ENCODE measurements around the gene RFC5.

RFC5 gene

GRCh38 chr12:118044577-118044976 is 28.1 kb downstream of the RFC5 start:
- no peaks in the 10 kb centered on the region for H3K9me3 ChIP-seq (ENCODE audit: control insufficient read depth in 1 of 2, low read length in 2 of 2)
- H3K27me3 ChIP-seq (ENCODE audit: control insufficient read depth in 1 of 2, insufficient read depth in 2 of 2, low read length in 2 of 2): no peaks in the 10 kb centered on the region
- no peak overlapping the region for H3K4me3 ChIP-seq (ENCODE audit: low read depth in 1 of 2, low read length in 2 of 2)
- no peak overlapping the region for H3K9ac ChIP-seq (ENCODE audit: low read depth in 1 of 2, low read length in 2 of 2)
- H3K36me3 ChIP-seq (ENCODE audit: control insufficient read depth in 1 of 2, insufficient read depth in 2 of 2, low read length in 2 of 2): peaks cover 26 to 62% of the 10 kb centered on the region in 2 donors
- no peaks in the 10 kb centered on the region for H3K4me1 ChIP-seq (ENCODE audit: control insufficient read depth in 1 of 2, insufficient read depth in 2 of 2, low read length in 2 of 2)
- H3K27ac ChIP-seq (ENCODE audit: low read depth, low read length): no peak overlapping the region

- H3K36me3 ChIP-seq (ENCODE audit: control insufficient read depth in 1 of 2, insufficient read depth in 2 of 2, low read length in 2 of 2): peaks cover 27 to 55% of the 10 kb centered on the region in 2 donors
- no peak overlapping the region for H3K9ac ChIP-seq (ENCODE audit: low read depth in 1 of 2, low read length in 2 of 2)
- H3K4me1 ChIP-seq (ENCODE audit: control insufficient read depth in 1 of 2, insufficient read depth in 2 of 2, low read length in 2 of 2): peaks cover 0 to under 1% of the 10 kb centered on the region in 2 donors
- H3K4me3 ChIP-seq (ENCODE audit: low read depth in 1 of 2, low read length in 2 of 2): no peak overlapping the region
- no peak overlapping the region for H3K27ac ChIP-seq (ENCODE audit: low read depth, low read length)
- no peaks in the 10 kb centered on the region for H3K9me3 ChIP-seq (ENCODE audit: control insufficient read depth in 1 of 2, low read length in 2 of 2)
- no peaks in the 10 kb centered on the region for H3K27me3 ChIP-seq (ENCODE audit: control insufficient read depth in 1 of 2, insufficient read depth in 2 of 2, low read length in 2 of 2)
Observed at GRCh38 chr12:118046430-118046829, 29.9 kb downstream of the RFC5 start.

GRCh38 chr12:118050972-118051910 is 34.7 kb downstream of the RFC5 start:
- Histone ChIP-seq H3K9ac (ENCODE audit: low read depth in 1 of 2, low read length in 2 of 2) (no peak overlapping the region), H3K27me3 (ENCODE audit: control insufficient read depth in 1 of 2, insufficient read depth in 2 of 2, low read length in 2 of 2) (no peaks in the 10 kb centered on the region), H3K4me3 (ENCODE audit: low read depth in 1 of 2, low read length in 2 of 2) (no peak overlapping the region), H3K4me1 (ENCODE audit: control insufficient read depth in 1 of 2, insufficient read depth in 2 of 2, low read length in 2 of 2) (peaks cover 26 to 30% of the 10 kb centered on the region in 2 donors), H3K36me3 (ENCODE audit: control insufficient read depth in 1 of 2, insufficient read depth in 2 of 2, low read length in 2 of 2) (peaks cover 6 to 23% of the 10 kb centered on the region in 2 donors), H3K27ac (ENCODE audit: low read depth, low read length) (no peak overlapping the region), H3K9me3 (ENCODE audit: control insufficient read depth in 1 of 2, low read length in 2 of 2) (no peaks in the 10 kb centered on the region)

GRCh38 chr12:118052324-118053070 is 36.0 kb downstream of the RFC5 start:
- Histone ChIP-seq H3K9me3 (ENCODE audit: control insufficient read depth in 1 of 2, low read length in 2 of 2) (no peaks in the 10 kb centered on the region), H3K4me1 (ENCODE audit: control insufficient read depth in 1 of 2, insufficient read depth in 2 of 2, low read length in 2 of 2) (peaks cover 32% of the 10 kb centered on the region in 2 donors), H3K36me3 (ENCODE audit: control insufficient read depth in 1 of 2, insufficient read depth in 2 of 2, low read length in 2 of 2) (peaks cover 6 to 23% of the 10 kb centered on the region in 2 donors), H3K9ac (ENCODE audit: low read depth in 1 of 2, low read length in 2 of 2) (peak overlapping the region in 1 of 2 donors; percentile 39), H3K4me3 (ENCODE audit: low read depth in 1 of 2, low read length in 2 of 2) (peak overlapping the region in 1 of 2 donors; percentile 40), H3K27ac (ENCODE audit: low read depth, low read length) (peak overlapping the region; percentile 75), H3K27me3 (ENCODE audit: control insufficient read depth in 1 of 2, insufficient read depth in 2 of 2, low read length in 2 of 2) (no peaks in the 10 kb centered on the region)

GRCh38 chr12:118053071-118053985 is 36.8 kb downstream of the RFC5 start:
- peak overlapping the region in 1 of 2 donors; percentile 39 for H3K9ac ChIP-seq (ENCODE audit: low read depth in 1 of 2, low read length in 2 of 2)
- H3K9me3 ChIP-seq (ENCODE audit: control insufficient read depth in 1 of 2, low read length in 2 of 2): no peaks in the 10 kb centered on the region
- peaks cover 6 to 17% of the 10 kb centered on the region in 2 donors for H3K36me3 ChIP-seq (ENCODE audit: control insufficient read depth in 1 of 2, insufficient read depth in 2 of 2, low read length in 2 of 2)
- H3K27ac ChIP-seq (ENCODE audit: low read depth, low read length): peak overlapping the region; percentile 69
- H3K4me3 ChIP-seq (ENCODE audit: low read depth in 1 of 2, low read length in 2 of 2): peak overlapping the region in 1 of 2 donors; percentile 40
- no peaks in the 10 kb centered on the region for H3K27me3 ChIP-seq (ENCODE audit: control insufficient read depth in 1 of 2, insufficient read depth in 2 of 2, low read length in 2 of 2)
- peaks cover 32% of the 10 kb centered on the region in 2 donors for H3K4me1 ChIP-seq (ENCODE audit: control insufficient read depth in 1 of 2, insufficient read depth in 2 of 2, low read length in 2 of 2)

- Histone ChIP-seq H3K4me1 (ENCODE audit: control insufficient read depth in 1 of 2, insufficient read depth in 2 of 2, low read length in 2 of 2) (peaks cover 36 to 42% of the 10 kb centered on the region in 2 donors), H3K27ac (ENCODE audit: low read depth, low read length) (no peak overlapping the region), H3K9me3 (ENCODE audit: control insufficient read depth in 1 of 2, low read length in 2 of 2) (no peaks in the 10 kb centered on the region), H3K4me3 (ENCODE audit: low read depth in 1 of 2, low read length in 2 of 2) (no peak overlapping the region), H3K36me3 (ENCODE audit: control insufficient read depth in 1 of 2, insufficient read depth in 2 of 2, low read length in 2 of 2) (peaks cover 6 to 13% of the 10 kb centered on the region in 2 donors), H3K9ac (ENCODE audit: low read depth in 1 of 2, low read length in 2 of 2) (no peak overlapping the region), H3K27me3 (ENCODE audit: control insufficient read depth in 1 of 2, insufficient read depth in 2 of 2, low read length in 2 of 2) (no peaks in the 10 kb centered on the region)
Observed at GRCh38 chr12:118055144-118055557, 38.6 kb downstream of the RFC5 start.

- Histone ChIP-seq H3K36me3 (ENCODE audit: control insufficient read depth in 1 of 2, insufficient read depth in 2 of 2, low read length in 2 of 2) (peaks cover 4 to 5% of the 10 kb centered on the region in 2 donors), H3K4me1 (ENCODE audit: control insufficient read depth in 1 of 2, insufficient read depth in 2 of 2, low read length in 2 of 2) (peaks cover 39 to 43% of the 10 kb centered on the region in 2 donors), H3K27ac (ENCODE audit: low read depth, low read length) (no peak overlapping the region), H3K9me3 (ENCODE audit: control insufficient read depth in 1 of 2, low read length in 2 of 2) (no peaks in the 10 kb centered on the region), H3K9ac (ENCODE audit: low read depth in 1 of 2, low read length in 2 of 2) (peak overlapping the region in 1 of 2 donors; percentile 27), H3K4me3 (ENCODE audit: low read depth in 1 of 2, low read length in 2 of 2) (no peak overlapping the region), H3K27me3 (ENCODE audit: control insufficient read depth in 1 of 2, insufficient read depth in 2 of 2, low read length in 2 of 2) (no peaks in the 10 kb centered on the region)
Observed at GRCh38 chr12:118055865-118056773, 39.6 kb downstream of the RFC5 start.

GRCh38 chr12:118058227-118058626 is 41.7 kb downstream of the RFC5 start:
- H3K27ac ChIP-seq (ENCODE audit: low read depth, low read length): no peak overlapping the region
- peaks cover 27 to 34% of the 10 kb centered on the region in 2 donors for H3K4me1 ChIP-seq (ENCODE audit: control insufficient read depth in 1 of 2, insufficient read depth in 2 of 2, low read length in 2 of 2)

GRCh38 chr12:118058881-118059280 is 42.4 kb downstream of the RFC5 start:
- Histone ChIP-seq H3K27ac (ENCODE audit: low read depth, low read length) (no peak overlapping the region), H3K36me3 (ENCODE audit: control insufficient read depth in 1 of 2, insufficient read depth in 2 of 2, low read length in 2 of 2) (no peaks in the 10 kb centered on the region), H3K27me3 (ENCODE audit: control insufficient read depth in 1 of 2, insufficient read depth in 2 of 2, low read length in 2 of 2) (no peaks in the 10 kb centered on the region), H3K4me1 (ENCODE audit: control insufficient read depth in 1 of 2, insufficient read depth in 2 of 2, low read length in 2 of 2) (peaks cover 29 to 34% of the 10 kb centered on the region in 2 donors), H3K9me3 (ENCODE audit: control insufficient read depth in 1 of 2, low read length in 2 of 2) (no peaks in the 10 kb centered on the region), H3K9ac (ENCODE audit: low read depth in 1 of 2, low read length in 2 of 2) (no peak overlapping the region), H3K4me3 (ENCODE audit: low read depth in 1 of 2, low read length in 2 of 2) (no peak overlapping the region)

More at GRCh38 chr12:118058227-118058626, 41.7 kb downstream of the RFC5 start:
- Histone ChIP-seq H3K4me3 (ENCODE audit: low read depth in 1 of 2, low read length in 2 of 2) (no peak overlapping the region), H3K9ac (ENCODE audit: low read depth in 1 of 2, low read length in 2 of 2) (no peak overlapping the region), H3K9me3 (ENCODE audit: control insufficient read depth in 1 of 2, low read length in 2 of 2) (no peaks in the 10 kb centered on the region), H3K36me3 (ENCODE audit: control insufficient read depth in 1 of 2, insufficient read depth in 2 of 2, low read length in 2 of 2) (no peaks in the 10 kb centered on the region), H3K27me3 (ENCODE audit: control insufficient read depth in 1 of 2, insufficient read depth in 2 of 2, low read length in 2 of 2) (no peaks in the 10 kb centered on the region)

Data from duodenal mucosa (tissue), 2 donors.